Colonic mucosa (tissue), 4 donors: ENCODE measurements around the gene MRFAP1L1. TPM values are rescaled to one million over a fixed set of nuclear protein-coding genes. Genes with fewer than 3 reads are reported as not detected.
"Not testable (repeated sequence)": the region's sequence is repeated elsewhere in the genome, so short reads cannot be mapped to it uniquely, and the experiment has no call there.

Source experiments
- DNase-seq: peaks from one replicate; pipeline ENCODE4 v3.0.0-alpha.2; 2020
- H3K27ac ChIP-seq: fragments of 200-600 bp; one replicate; pipeline ENCODE4 v1.8.0; 2021
- H3K27me3 ChIP-seq: fragments of 200-600 bp; one replicate; pipeline ENCODE4 v1.8.0; 2021
- H3K36me3 ChIP-seq: fragments of 200-600 bp; one replicate; pipeline ENCODE4 v1.8.0; 2021
- H3K4me1 ChIP-seq: fragments of 200-600 bp; one replicate; pipeline ENCODE4 v1.8.0; 2021; ENCODE audit warnings: mild to moderate bottlenecking
- H3K4me3 ChIP-seq: fragments of 200-600 bp; one replicate; pipeline ENCODE4 v1.8.0; 2021
- H3K9ac ChIP-seq, 2 donors: one replicate each; pipeline ENCODE4 v1.7.0; 2013; ENCODE audit warnings: control low read depth in 2 of 2, low read depth in 2 of 2, low read length in 2 of 2
- H3K9me3 ChIP-seq: fragments of 200-600 bp; one replicate; pipeline ENCODE4 v1.8.0; 2021
- CTCF ChIP-seq: fragments of 200-600 bp; IDR thresholded peaks from one replicate; pipeline ENCODE4 v1.8.0; 2022; ENCODE audit warnings: antibody characterized with exemption, mild to moderate bottlenecking
- intact Hi-C: fragments of 100-400 bp; cut with DNase I; formaldehyde crosslinking; loops from one replicate; pipeline ENCODE4 v1.14.1; 2022
- total RNA-seq, 2 donors: library from RNA; stranded (reverse); fragmentation: NEBNext Ultra II Directional in 1 of 2; extraction: Animal tissue kit (Norgen Biotek cat#: 25700) in 1 of 2; gene quantifications; one replicate each; pipeline ENCODE4 v1.2.1, GENCODE V29; 2021
- donor health status: healthy.
- donor health status: DM: no; HTN: no; CAD: no.
- donor health status: DM: no; HTN: no; CAD: no.

Gene MRFAP1L1
- total RNA-seq, 2 donors from 2014 or later = 33.6 to 37.4 TPM

DNA sequence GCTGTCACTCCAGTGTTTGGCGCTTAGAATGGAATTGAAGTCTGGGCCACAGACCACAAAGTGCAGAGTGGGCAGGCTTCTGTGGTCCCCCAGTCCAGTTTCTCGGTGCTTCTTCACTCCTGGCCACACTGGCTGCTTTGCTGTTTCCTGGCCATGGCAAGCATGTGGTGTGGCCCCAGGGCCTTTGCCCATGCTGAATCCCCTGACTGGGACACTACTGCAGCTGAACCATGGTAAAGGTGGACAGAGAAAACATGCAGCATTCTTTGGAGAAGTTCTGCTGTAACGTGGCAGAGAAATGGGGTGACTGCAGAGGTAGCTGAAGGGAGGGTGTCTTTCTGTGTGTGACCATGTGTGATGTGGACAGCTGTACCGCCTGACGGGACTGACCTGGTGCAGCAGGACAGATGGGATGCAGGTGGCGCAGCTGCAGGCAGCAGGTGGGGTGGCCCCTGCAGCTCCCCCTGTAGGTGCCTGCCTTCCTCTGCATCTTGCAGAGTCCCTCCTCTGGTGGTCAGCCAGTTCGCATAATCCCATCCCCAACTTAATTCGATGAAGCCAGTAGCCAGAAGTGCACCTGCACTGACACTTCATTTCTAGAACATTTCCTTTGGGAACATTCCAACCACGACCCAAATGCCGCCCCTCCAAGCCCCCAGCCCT is 29.2 kb downstream of the MRFAP1L1 start:
- Histone ChIP-seq H3K9me3 (no peaks in the 10 kb centered on the region), H3K36me3 (no peaks in the 10 kb centered on the region), H3K9ac (no peak overlapping the region), H3K27me3 (no peaks in the 10 kb centered on the region), H3K4me1 (peaks cover 2% of the 10 kb centered on the region), H3K4me3 (no peak overlapping the region), H3K27ac (no peak overlapping the region)
- intact Hi-C loops = no loop called here
- no peak for TF ChIP-seq CTCF
- DNase-seq = no peak

DNA sequence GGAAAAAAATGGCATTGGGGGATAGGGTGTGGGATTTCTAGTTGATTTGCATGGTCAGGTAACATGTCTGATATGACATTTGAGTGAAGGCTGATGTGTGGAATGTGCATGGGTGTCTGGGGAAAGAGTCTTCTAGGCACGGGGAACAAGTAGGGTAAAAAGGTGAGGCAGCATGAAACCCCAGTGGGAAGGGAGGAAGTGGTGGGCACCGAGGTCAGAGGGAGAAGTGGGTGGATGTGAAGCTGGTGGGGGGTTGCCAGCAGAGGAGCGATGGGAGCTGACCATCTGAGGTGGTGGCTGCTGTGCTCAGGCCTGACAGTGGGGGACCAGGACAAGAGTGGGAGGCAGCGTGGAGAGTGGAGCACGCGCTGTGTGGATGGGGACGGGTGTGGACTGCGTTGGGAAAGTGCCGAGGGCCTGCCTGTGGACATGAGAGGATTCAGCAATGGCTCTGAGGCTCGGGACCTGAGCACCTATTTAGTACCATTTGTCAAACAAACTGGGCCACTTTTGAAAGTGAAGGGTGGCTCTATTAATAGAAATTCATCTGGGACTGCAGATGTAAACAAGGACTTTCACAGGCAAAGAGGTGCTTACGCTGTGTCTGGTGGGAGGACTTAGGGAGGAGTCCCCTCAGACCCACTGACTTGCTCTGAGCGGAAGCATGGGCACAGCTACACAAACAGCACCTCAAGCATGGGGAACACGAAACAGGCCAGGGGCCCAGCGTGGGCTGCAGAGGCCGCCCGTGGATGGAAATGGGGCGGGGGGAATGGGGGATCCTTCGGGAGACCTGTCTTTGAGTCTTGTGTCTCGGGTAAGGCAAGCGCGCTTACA is 32.7 kb downstream of the MRFAP1L1 start:
- H3K9ac ChIP-seq = no peak overlapping the region
- no peaks in the 10 kb centered on the region for H3K36me3 ChIP-seq
- H3K27me3 ChIP-seq = no peaks in the 10 kb centered on the region
- intact Hi-C loops = no loop called here
- peaks cover 8% of the 10 kb centered on the region for H3K4me1 ChIP-seq
- no peak overlapping the region for H3K27ac ChIP-seq
- H3K4me3 ChIP-seq = no peak overlapping the region
- no peaks in the 10 kb centered on the region for H3K9me3 ChIP-seq
- no peak for DNase-seq
- no peak for TF ChIP-seq CTCF

DNA sequence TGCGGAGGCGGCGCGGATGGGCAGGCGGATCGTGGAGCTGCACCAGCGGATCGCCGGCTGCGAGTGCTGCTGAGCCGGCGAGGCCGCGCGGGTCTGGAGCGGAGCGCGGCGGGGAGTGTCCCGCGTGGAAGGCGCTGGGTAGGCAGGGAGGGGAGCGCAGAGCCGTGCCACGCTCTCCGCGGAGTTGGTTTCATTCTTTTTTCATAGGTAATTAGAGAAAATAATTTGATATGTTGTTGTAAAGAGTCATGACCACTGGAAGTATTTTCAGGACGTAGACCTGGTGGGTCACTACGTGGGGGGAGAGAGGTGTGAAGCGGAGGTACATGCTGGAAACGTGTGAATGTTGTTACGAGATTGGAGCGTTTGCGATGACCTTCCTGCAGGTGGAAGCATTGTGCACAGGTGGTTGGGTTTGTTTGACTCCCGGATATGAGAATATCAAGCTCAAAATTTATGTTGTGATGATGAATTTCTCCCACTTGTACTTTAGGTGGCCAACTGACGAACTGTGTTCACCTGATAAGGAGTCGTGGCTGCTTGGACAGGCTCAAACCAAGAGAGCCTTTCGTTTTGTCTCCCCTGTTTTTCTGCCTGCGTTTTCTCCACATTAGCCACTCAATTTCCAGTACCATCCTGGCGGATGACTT is 35.0 kb downstream of the MRFAP1L1 start:
- Histone ChIP-seq H3K27me3 (no peaks in the 10 kb centered on the region), H3K9me3 (no peaks in the 10 kb centered on the region), H3K4me1 (peaks cover 8% of the 10 kb centered on the region), H3K9ac (peak overlapping the region; percentile 68 to 89), H3K4me3 (peak overlapping the region; percentile 78), H3K27ac (peak overlapping the region; percentile 89), H3K36me3 (no peaks in the 10 kb centered on the region)
- intact Hi-C loops = no loop called here
- DNase-seq = peak; percentile 76
- TF ChIP-seq CTCF = peak; percentile 34

GRCh38 chr4:6673660-6674499 is 35.8 kb downstream of the MRFAP1L1 start:
- Histone ChIP-seq H3K27ac (peak overlapping the region; percentile 89), H3K4me1 (peaks cover 8% of the 10 kb centered on the region), H3K9ac (peak overlapping the region; percentile 68 to 89), H3K9me3 (no peaks in the 10 kb centered on the region), H3K36me3 (no peaks in the 10 kb centered on the region), H3K4me3 (peak overlapping the region; percentile 78), H3K27me3 (no peaks in the 10 kb centered on the region)
- DNase-seq = peak; percentile 93
- intact Hi-C loops = no loop called here
- no peak for TF ChIP-seq CTCF

- H3K9me3 ChIP-seq, intact Hi-C loops, H3K4me1 ChIP-seq, H3K36me3 ChIP-seq, H3K27me3 ChIP-seq: not testable (repeated sequence)
- Histone ChIP-seq H3K27ac (peak overlapping the region; percentile 89), H3K9ac (peak overlapping the region; percentile 8 to 59), H3K4me3 (peak overlapping the region; percentile 78)
- peak; percentile 57 for DNase-seq
These were observed 36.4 kb downstream of the MRFAP1L1 start for GRCh38 chr4:6673191-6673659.

- H3K36me3 ChIP-seq, H3K27ac ChIP-seq, H3K4me3 ChIP-seq, DNase-seq, H3K9me3 ChIP-seq, intact Hi-C loops, H3K27me3 ChIP-seq, H3K4me1 ChIP-seq, H3K9ac ChIP-seq: not testable (repeated sequence)
These were observed 37.0 kb downstream of the MRFAP1L1 start for GRCh38 chr4:6672541-6673190.
